T1000 (cell line): ENCODE results near the gene GRIK1.

Experiments used
- DNase-seq: peaks from one replicate; lab custom pipeline; 2025; ENCODE audit warnings: mixed read lengths; lab: John Stamatoyannopoulos, UW

The GRIK1 gene

DNA sequence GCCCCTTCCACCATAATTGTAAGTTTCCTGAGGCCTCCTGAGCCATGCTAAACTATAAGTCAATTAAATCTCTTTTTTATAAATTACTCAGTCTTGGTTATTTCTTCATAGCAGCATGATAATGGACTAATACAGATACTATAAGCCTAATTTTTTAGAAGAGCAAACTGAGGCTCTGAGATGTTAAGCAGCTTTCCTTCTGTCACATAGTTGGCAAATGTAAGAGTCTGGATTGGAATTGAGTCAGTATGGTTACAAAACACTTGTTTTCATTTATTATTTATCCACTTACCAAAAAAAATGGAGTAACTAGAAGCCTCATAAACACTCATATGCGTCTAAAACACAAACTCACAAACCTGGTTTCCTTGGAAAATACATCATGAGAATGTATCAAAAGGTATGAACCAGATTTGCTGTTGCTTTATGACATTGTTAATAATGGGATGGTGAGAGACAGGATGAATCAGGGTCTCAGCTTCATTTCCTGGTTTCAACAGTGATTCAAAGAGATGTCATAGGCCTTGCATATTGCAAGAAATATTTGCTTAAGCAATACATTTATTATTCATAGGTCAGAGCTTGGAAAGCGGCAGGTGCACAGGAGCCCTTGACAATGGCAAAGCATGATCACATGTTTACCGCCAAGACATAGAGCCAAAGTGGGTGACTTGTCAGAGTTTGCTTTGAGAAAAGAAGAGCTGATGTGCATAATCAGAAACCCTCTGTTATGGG lies 221.5 kb downstream of the GRIK1 start:
- no peak for DNase-seq

DNA sequence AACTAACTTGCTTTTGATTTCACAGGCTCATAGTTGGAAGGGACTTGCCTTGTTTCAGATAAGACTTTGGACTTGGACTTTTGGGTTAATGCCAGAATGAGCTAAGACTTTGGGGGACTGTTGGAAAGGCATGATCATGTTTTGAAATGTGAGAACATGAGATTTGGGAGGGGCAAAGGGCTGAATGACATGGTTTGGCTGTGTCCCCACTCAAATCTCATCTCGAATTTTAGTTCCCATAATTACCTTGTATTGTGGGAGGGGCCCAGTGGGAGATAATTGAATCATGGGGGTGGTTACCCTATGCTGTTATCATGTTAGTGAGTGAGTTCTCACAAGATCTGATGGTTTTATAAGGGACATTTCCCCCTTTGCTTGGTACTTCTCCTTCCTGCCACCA lies 222.1 kb downstream of the GRIK1 start:
- DNase-seq = no peak

GRCh38 chr21:29716753-29717152 lies 223.0 kb downstream of the GRIK1 start:
- no peak for DNase-seq

GRCh38 chr21:29715089-29715488 lies 224.7 kb downstream of the GRIK1 start:
- DNase-seq = no peak

GRCh38 chr21:29712818-29713217 lies 227.0 kb downstream of the GRIK1 start:
- DNase-seq = no peak

GRCh38 chr21:29711236-29711635 lies 228.6 kb downstream of the GRIK1 start:
- no peak for DNase-seq

GRCh38 chr21:29710498-29710897 lies 229.3 kb downstream of the GRIK1 start:
- DNase-seq = no peak

GRCh38 chr21:29708401-29708800 lies 231.4 kb downstream of the GRIK1 start:
- no peak for DNase-seq

DNA sequence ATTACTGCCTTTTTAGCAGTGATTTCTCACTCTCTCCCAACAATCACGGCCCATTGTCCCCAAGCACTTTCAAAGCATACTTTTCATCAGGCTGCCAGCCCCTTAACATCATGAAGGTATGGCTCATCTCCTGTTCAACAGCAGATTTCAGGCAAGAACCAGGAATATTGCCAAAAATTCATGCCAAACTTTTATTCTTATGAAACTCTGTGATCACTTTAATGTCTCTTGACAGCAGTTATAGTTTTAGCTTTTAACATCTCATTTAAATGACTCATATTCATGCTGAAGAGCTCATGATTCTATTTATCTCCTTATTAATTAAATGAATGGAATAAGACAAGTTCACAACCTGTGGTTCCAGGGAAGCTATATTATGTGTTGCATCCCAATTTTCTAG lies 235.1 kb downstream of the GRIK1 start:
- no peak for DNase-seq

DNA sequence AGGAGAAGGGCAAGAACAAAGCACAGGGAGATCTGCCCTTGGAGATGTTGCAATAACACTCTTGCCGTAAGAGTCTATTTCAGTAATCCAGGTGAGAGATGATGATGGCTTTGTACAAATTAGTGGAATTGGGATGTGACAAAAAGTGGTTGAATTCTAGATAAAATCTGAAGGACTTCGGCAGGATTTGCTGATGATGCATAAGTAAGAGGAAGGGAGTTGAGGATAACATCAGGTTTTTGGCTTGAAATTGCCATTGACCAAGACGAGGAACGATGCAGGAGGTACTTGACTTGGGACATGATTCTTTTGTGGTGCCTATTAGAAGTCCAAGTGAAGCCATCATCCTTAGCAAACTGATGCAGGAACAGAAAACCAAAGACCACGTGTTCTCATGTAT lies 238.1 kb downstream of the GRIK1 start:
- DNase-seq = no peak

- DNase-seq = no peak
Observed at GRCh38 chr21:29697555-29698193, 242.1 kb downstream of the GRIK1 start.

DNA sequence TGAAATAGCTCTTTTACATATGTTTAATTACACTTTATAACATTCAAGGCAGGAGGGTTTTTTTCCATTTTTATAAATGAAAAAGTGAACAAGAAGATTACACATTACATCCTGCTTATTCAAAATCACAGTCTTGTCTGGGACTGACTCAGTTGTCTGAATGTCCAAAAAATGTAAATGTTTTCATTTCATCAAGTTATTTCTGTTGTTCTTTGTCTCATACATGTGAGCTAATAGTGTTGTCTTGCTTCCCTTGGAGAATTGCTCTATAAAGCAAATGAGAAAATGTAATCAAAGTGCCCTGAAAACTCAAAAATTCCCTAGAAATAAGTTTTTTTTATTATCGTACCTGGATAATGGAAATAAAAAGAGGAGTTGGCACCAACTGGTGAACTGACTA lies 242.9 kb downstream of the GRIK1 start:
- no peak for DNase-seq

DNA sequence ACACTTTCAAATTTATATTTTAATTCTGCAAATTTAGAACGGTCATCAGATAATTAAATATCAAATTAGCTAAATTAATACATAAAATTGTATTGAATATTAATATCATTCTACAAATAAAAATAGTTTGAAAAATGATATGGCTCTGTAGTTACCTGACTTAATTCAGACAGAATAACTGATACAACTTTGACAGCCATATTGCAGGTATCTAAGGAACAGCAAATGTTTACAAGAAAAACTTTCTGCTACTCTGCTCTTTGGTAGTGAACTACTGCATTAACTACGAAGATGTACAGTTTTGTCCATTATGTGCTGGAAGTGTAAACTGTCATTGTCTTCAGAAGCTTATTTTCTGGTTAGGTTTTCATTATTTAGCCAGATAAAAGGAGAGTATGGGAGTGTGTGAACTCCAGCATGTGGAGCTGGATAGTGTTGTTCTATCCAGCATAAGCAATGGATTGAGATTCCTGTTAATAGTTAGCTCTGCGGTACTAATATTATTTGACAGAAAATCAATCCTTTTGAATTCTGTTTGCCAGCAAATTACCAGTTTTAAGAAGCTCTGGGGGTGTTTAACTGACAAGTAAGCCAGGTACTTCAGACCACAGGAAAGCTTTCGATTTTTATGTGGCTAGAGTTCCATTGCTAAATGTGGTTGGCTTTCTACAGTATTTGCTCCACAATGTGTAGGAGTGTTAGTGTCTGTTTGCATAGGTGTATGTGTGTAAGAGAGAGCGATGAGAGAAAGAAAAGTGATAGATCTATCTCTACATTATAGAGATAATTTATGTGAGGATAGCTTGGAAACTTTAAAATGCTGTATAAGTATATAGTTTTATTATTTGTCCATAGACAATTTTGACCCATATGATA lies 247.9 kb downstream of the GRIK1 start:
- no peak for DNase-seq

GRCh38 chr21:29689753-29690152 lies 250.0 kb downstream of the GRIK1 start:
- DNase-seq = no peak

DNA sequence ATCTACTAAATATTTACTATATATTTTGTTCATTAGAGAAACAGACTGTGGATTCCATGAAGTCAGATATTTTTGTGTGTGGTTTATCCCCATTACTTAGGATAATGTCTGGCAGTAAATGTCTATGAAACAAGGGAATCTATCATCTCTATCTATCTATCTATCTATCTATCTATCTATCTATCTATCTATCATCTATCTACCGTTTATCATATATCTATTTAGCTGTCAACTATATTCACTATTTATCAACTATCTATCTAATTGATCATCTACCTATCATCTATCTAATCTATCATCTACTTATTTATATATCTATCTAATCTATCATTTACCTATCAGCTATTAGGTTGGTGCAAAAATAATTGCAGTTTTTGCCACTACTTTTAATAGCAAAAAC lies 255.7 kb downstream of the GRIK1 start:
- DNase-seq = no peak

GRCh38 chr21:29682800-29683199 lies 257.0 kb downstream of the GRIK1 start:
- DNase-seq = no peak

- no peak for DNase-seq
Observed at GRCh38 chr21:29680273-29680672, 259.5 kb downstream of the GRIK1 start.

DNA sequence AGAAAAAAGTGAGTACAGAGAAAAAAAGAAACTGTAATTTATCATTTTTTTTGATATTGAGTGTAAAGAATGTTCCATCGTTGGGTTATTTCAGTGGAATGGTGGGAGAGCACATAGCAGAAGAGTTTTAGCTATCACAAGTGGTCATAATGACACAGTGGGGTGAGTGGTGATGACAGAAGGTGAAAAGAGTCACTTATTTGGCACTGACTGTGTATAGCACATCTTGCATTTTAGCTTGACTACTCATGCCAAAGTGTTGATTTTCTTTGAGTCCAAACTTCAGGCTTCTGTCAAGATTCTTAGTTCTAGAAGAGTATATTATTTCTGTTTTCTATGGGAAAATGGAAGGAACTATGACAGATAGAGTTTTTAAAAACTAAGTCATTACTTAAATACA lies 261.2 kb downstream of the GRIK1 start:
- no peak for DNase-seq

DNA sequence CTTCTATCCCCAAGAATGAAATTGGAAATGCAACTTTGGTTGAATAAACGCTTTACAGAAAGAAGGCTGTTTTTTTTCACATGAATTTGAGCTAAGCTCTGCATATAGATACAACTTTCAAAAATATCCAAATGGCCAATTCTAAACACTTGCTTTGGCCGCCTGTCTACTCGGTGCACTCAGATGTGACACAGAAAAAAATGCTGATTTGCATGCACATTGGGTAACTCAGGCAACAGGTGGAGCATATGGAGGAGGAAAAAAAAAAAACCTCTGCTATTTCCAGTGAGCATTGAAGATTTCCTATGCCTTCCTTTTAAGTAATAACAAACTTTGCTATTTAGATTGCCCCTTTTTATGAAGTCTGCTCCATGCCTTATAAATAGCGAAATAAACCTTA lies 262.5 kb downstream of the GRIK1 start:
- DNase-seq = no peak

- DNase-seq = no peak
Observed at GRCh38 chr21:29676395-29676794, 263.4 kb downstream of the GRIK1 start.

DNA sequence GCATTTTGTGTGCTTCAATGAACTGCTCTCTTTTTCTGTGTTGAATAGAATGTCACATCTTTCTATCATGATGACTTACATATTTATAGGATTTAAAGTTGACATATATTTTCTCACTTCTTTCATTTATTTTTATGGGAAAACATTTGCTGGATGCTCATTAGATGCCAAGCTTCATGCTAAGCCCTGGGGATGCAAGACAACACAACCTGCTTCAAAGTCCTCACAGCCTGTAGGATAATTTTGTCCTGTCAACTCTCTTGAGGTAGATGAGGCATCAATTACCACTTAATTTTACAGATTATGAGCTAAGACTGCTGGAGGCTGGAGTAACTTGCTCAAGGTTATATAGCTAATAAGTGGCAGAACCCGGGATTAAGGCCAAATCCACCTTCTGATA lies 264.3 kb downstream of the GRIK1 start:
- DNase-seq = no peak

DNA sequence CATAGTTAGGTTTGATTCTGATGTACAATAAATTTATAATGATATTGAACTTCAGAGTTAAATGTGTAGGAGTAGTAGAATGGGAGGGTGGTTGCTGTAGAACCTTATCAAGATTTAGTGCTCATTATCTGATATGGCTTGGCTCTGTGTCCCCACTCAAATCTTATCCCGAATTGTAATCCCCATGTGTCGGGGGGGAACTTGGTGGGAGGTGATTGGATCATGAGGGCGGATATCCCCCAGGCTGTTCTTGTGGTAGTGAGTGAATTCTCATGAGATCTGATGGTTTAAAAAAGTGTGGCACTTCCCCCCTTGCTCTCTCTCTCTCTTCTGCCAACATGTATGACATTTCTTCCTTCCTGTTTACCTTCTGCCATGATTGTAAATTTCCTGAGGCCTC lies 265.5 kb downstream of the GRIK1 start:
- no peak for DNase-seq

- DNase-seq = no peak
Observed at GRCh38 chr21:29673096-29673610, 266.6 kb downstream of the GRIK1 start.
